HFFc6 (cell line): ENCODE data around the gene NPAS3. TPM values are rescaled to one million over a fixed set of nuclear protein-coding genes. Genes with fewer than 3 reads are reported as not detected.

Experiments
- DNase-seq: peaks from one replicate; pipeline ENCODE4 v3.0.0-alpha.2; 2018
- H3K27ac Mint-ChIP-seq: 2 replicates; pipeline ENCODE4 v1.8.0; 2020; ENCODE audit warnings: mild to moderate bottlenecking, mixed read lengths
- H3K27me3 Mint-ChIP-seq: 2 replicates; pipeline ENCODE4 v1.8.0; 2021; ENCODE audit warnings: mild to moderate bottlenecking, moderate library complexity, mixed read lengths; ENCODE audit not compliant: insufficient read depth
- H3K36me3 Mint-ChIP-seq: 2 replicates; pipeline ENCODE4 v1.8.0; 2021; ENCODE audit warnings: low read depth, mixed read lengths
- H3K4me1 Mint-ChIP-seq: 2 replicates; pipeline ENCODE4 v1.8.0; 2020; ENCODE audit warnings: low read depth, mixed read lengths
- H3K4me3 Mint-ChIP-seq: 2 replicates; pipeline ENCODE4 v1.8.0; 2020; ENCODE audit warnings: mild to moderate bottlenecking, moderate library complexity, mixed read lengths
- H3K9me3 Mint-ChIP-seq: 2 replicates; pipeline ENCODE4 v1.8.0; 2020; ENCODE audit warnings: mild to moderate bottlenecking, mixed read lengths
- CTCF ChIP-seq: fragments of 200-600 bp; sonication (generic); IDR thresholded peaks from 2 replicates; pipeline ENCODE4 v1.5.0; 2021; ENCODE audit warnings: antibody characterized with exemption, mild to moderate bottlenecking
- total RNA-seq, 6 experiments: library from RNA; stranded (reverse); fragmentation: NEBNext Ultra II Directional; extraction: Animal tissue kit (Norgen Biotek cat#: 25700); gene quantifications; 2 replicates in 1 of 6; 3 replicates in 5 of 6; pipeline ENCODE4 v1.2.3, GENCODE V29; 2021

Gene NPAS3
- total RNA-seq, 6 experiments from 2014 or later, result not detected

GRCh38 chr14:33844118-33844517 lies 905.4 kb downstream of the NPAS3 start:
- DNase-seq, result no peak
- H3K9me3 Mint-ChIP-seq, result peaks cover 6% of the 10 kb centered on the region; the same call in 1 of the 2 replicates
- TF ChIP-seq CTCF, result no peak
- no peaks in the 10 kb centered on the region for H3K36me3 Mint-ChIP-seq
- H3K4me1 Mint-ChIP-seq, result no peaks in the 10 kb centered on the region
- no peaks in the 10 kb centered on the region; the same call in 1 of the 2 replicates for H3K27me3 Mint-ChIP-seq
- no peak overlapping the region for H3K4me3 Mint-ChIP-seq
- no peak overlapping the region for H3K27ac Mint-ChIP-seq

GRCh38 chr14:33846100-33846824 lies 907.6 kb downstream of the NPAS3 start:
- H3K9me3 Mint-ChIP-seq, result peaks cover 6% of the 10 kb centered on the region; the same call in 1 of the 2 replicates
- no peak overlapping the region for H3K27ac Mint-ChIP-seq
- no peaks in the 10 kb centered on the region for H3K36me3 Mint-ChIP-seq
- H3K4me3 Mint-ChIP-seq, result no peak overlapping the region
- DNase-seq, result no peak
- no peaks in the 10 kb centered on the region; the same call in 1 of the 2 replicates for H3K27me3 Mint-ChIP-seq
- TF ChIP-seq CTCF, result no peak
- H3K4me1 Mint-ChIP-seq, result no peaks in the 10 kb centered on the region

GRCh38 chr14:33847066-33847465 lies 908.4 kb downstream of the NPAS3 start:
- H3K36me3 Mint-ChIP-seq, result no peaks in the 10 kb centered on the region
- peaks cover 6% of the 10 kb centered on the region; the same call in 1 of the 2 replicates for H3K9me3 Mint-ChIP-seq
- DNase-seq, result peak; percentile 19
- no peaks in the 10 kb centered on the region for H3K4me1 Mint-ChIP-seq
- peaks cover 1% of the 10 kb centered on the region; the same call in 1 of the 2 replicates for H3K27me3 Mint-ChIP-seq
- no peak overlapping the region for H3K27ac Mint-ChIP-seq
- no peak overlapping the region for H3K4me3 Mint-ChIP-seq
- no peak for TF ChIP-seq CTCF

GRCh38 chr14:33848009-33848408 lies 909.3 kb downstream of the NPAS3 start:
- H3K4me3 Mint-ChIP-seq, result no peak overlapping the region
- peaks cover 1% of the 10 kb centered on the region; the same call in 1 of the 2 replicates for H3K27me3 Mint-ChIP-seq
- no peak for TF ChIP-seq CTCF
- peaks cover 6% of the 10 kb centered on the region; the same call in 1 of the 2 replicates for H3K9me3 Mint-ChIP-seq
- DNase-seq, result no peak
- no peaks in the 10 kb centered on the region for H3K36me3 Mint-ChIP-seq
- no peaks in the 10 kb centered on the region for H3K4me1 Mint-ChIP-seq
- no peak overlapping the region for H3K27ac Mint-ChIP-seq

GRCh38 chr14:33848706-33849454 lies 910.2 kb downstream of the NPAS3 start:
- DNase-seq, result peak; percentile 48
- no peaks in the 10 kb centered on the region for H3K36me3 Mint-ChIP-seq
- H3K4me3 Mint-ChIP-seq, result no peak overlapping the region
- H3K27ac Mint-ChIP-seq, result no peak overlapping the region
- H3K9me3 Mint-ChIP-seq, result peaks cover 6% of the 10 kb centered on the region; the same call in 1 of the 2 replicates
- no peaks in the 10 kb centered on the region for H3K4me1 Mint-ChIP-seq
- peak; percentile 74 for TF ChIP-seq CTCF
- peaks cover 1% of the 10 kb centered on the region; the same call in 1 of the 2 replicates for H3K27me3 Mint-ChIP-seq
